Right lobe of liver (tissue), 6 donors: Measurements from ENCODE around the gene SLF2. TPM values are rescaled to one million over a fixed set of nuclear protein-coding genes. Genes with fewer than 3 reads are reported as not detected.

Experiments
- ATAC-seq, 4 donors: fragments of 200-7000 bp; cut with Tn5 transposase; one replicate each; pipeline ENCODE4 v1.9.1; 2020; ENCODE audit warnings: mild to moderate bottlenecking in 4 of 4, moderate library complexity in 4 of 4
- DNase-seq, 3 donors: peaks; one replicate each; pipeline ENCODE4 v3.0.0-alpha.2; 2020
- H3K27ac ChIP-seq, 3 donors: fragments of 200-600 bp; one replicate each; pipeline ENCODE4 v1.8.0; 2022
- H3K27me3 ChIP-seq, 2 donors: fragments of 200-600 bp; one replicate each; pipeline ENCODE4 v1.8.0; 2022
- H3K36me3 ChIP-seq, 4 donors: fragments of 200-600 bp; sonication (generic) in 1 of 4; one replicate each; pipeline versions ENCODE4 v1.5.1 to v1.8.0; 2017 to 2022; ENCODE audit warnings: control low read depth in 1 of 4
- H3K4me1 ChIP-seq, 4 donors: fragments of 200-600 bp; sonication (generic) in 1 of 4; one replicate each; pipeline versions ENCODE4 v1.5.1 to v1.8.0; 2017 to 2022; ENCODE audit warnings: control low read depth in 1 of 4
- H3K4me3 ChIP-seq, 3 donors: fragments of 200-600 bp; one replicate each; pipeline ENCODE4 v1.8.0; 2022
- H3K9me3 ChIP-seq, 4 donors: fragments of 200-600 bp; sonication (generic) in 1 of 4; one replicate each; pipeline versions ENCODE4 v1.5.1 to v1.8.0; 2017 to 2022; ENCODE audit warnings: control low read depth in 1 of 4
- CTCF ChIP-seq, 4 donors: fragments of 200-600 bp in 3 of 4; fragments of 450-650 bp in 1 of 4; IDR thresholded peaks; one replicate each; pipeline versions ENCODE4 v1.5.1 to v1.8.0; 2016 to 2022; ENCODE audit warnings: antibody characterized with exemption in 4 of 4, mild to moderate bottlenecking in 2 of 4
- POLR2A ChIP-seq: fragments of 450-650 bp; IDR thresholded peaks from one replicate; pipeline ENCODE4 v1.6.1; 2017; ENCODE audit warnings: antibody characterized with exemption, mild to moderate bottlenecking
- WGBS: methylation state at CpG from one replicate; pipeline ENCODE4 v1.1.6; 2018; ENCODE audit warnings: low coverage, low lambda C conversion rate; ENCODE audit not compliant: insufficient coverage; ENCODE audit errors: missing lambda C conversion rate; 5-methylcytosine and 5-hydroxymethylcytosine counted together
- intact Hi-C, 2 donors: fragments of 100-400 bp; cut with DNase I; formaldehyde crosslinking; loops; one replicate each; pipeline versions ENCODE4 v1.11.2 to v1.14.1; 2022
- total RNA-seq, 6 experiments: library from RNA; depleted of rRNA in 2 of 6; stranded (reverse); fragments of >200 nt in 2 of 6; fragmentation: NEBNext Ultra II Directional in 3 of 6; extraction: Animal tissue kit (Norgen Biotek cat#: 25700) in 3 of 6; gene quantifications; one replicate each; pipeline versions ENCODE4 v1.1.0 to v1.2.4, GENCODE V29; 2016 to 2023
- donor health status: DM: no; HTN: yes; CAD: no.
- donor health status: DM: no; HTN: no; CAD: no.
- donor health status: DM: no; HTN: no; CAD: no.
- donor health status: DM: no; HTN: yes; CAD: no.
- donor health status: DM: no; HTN: yes; CAD: no.

SLF2 gene
- total RNA-seq, 6 experiments from 2014 or later = 7.1 to 14.2 (median 10.0) TPM

DNA sequence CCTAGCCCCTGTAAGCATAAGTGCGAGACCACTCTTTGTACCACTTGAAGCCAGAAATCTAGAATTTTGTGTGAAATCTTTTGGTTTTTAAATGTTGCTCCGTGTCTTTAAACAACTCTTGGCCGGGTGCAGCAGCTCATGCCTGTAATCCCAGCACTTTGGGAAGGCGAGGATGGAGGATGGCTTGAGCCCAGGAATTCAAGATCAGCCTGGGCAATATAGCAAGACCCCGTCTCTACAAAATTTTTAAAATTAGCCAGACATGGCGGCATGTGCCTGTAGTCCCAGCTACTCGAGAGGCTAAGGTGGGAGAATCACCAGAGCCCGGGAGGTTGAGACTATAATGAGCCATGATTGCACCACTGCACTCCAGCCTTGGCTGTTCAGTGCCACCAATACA lies 4.4 kb upstream of the SLF2 start:
- no peak overlapping the region for H3K27ac ChIP-seq
- 78% methylated on average over 7 of the region's 8 CpGs for WGBS
- no peaks in the 10 kb centered on the region for H3K9me3 ChIP-seq
- no peak overlapping the region for H3K4me3 ChIP-seq
- no peak for ATAC-seq
- intact Hi-C loops = no loop called here
- H3K4me1 ChIP-seq = peaks cover 0 to 6% (median 2%) of the 10 kb centered on the region in 4 donors
- no peaks in the 10 kb centered on the region for H3K27me3 ChIP-seq
- DNase-seq = no peak
- TF ChIP-seq POLR2A (no peak), CTCF (IDR thresholded peaks at IDR 0.05) (no peak)
- H3K36me3 ChIP-seq = no peaks in the 10 kb centered on the region

GRCh38 chr10:100909501-100910263 lies 3.1 kb upstream of the SLF2 start:
- TF ChIP-seq POLR2A (no peak), CTCF (IDR thresholded peaks at IDR 0.05) (no peak)

GRCh38 chr10:100911472-100911871 lies 1.3 kb upstream of the SLF2 start:
- H3K27me3 ChIP-seq = no peaks in the 10 kb centered on the region
- intact Hi-C loops = no loop called here
- H3K9me3 ChIP-seq = no peaks in the 10 kb centered on the region
- H3K4me1 ChIP-seq = peaks cover 0 to 18% (median 7%) of the 10 kb centered on the region in 4 donors
- no peak overlapping the region for H3K4me3 ChIP-seq
- peaks cover 0 to 1% (median 0%) of the 10 kb centered on the region in 4 donors for H3K36me3 ChIP-seq
- H3K27ac ChIP-seq = no peak overlapping the region
- TF ChIP-seq CTCF (IDR thresholded peaks at IDR 0.05) (no peak), POLR2A (no peak)
- no peak for ATAC-seq
- WGBS = 64% methylated on average over 3 of the region's 4 CpGs
- DNase-seq = no peak

More at GRCh38 chr10:100909501-100910263, 3.1 kb upstream of the SLF2 start:
- intact Hi-C loops = no loop called here
- Histone ChIP-seq H3K27me3 (no peaks in the 10 kb centered on the region), H3K36me3 (no peaks in the 10 kb centered on the region), H3K4me3 (no peak overlapping the region), H3K27ac (no peak overlapping the region), H3K9me3 (no peaks in the 10 kb centered on the region), H3K4me1 (peaks cover 0 to 18% (median 7%) of the 10 kb centered on the region in 4 donors)
- 43% methylated on average over 6 of the region's 6 CpGs for WGBS
- DNase-seq = no peak
- no peak for ATAC-seq

- Histone ChIP-seq H3K36me3 (peaks cover 0 to 7% (median under 1%) of the 10 kb centered on the region in 4 donors), H3K27ac (peak overlapping the region; percentile 70 to 92 (median 71)), H3K27me3 (no peaks in the 10 kb centered on the region), H3K4me1 (peaks cover 0 to 18% (median 7%) of the 10 kb centered on the region in 4 donors), H3K9me3 (no peaks in the 10 kb centered on the region), H3K4me3 (peak overlapping the region; percentile 90 to 99 (median 94))
- DNase-seq (no peak), ATAC-seq (no peak)
- TF ChIP-seq POLR2A (no peak), CTCF (IDR thresholded peaks at IDR 0.05) (no peak)
- 2% methylated on average over 12 of the region's 12 CpGs for WGBS
- intact Hi-C loops = no loop called here
Measured at GRCh38 chr10:100912013-100912604, 654 bp upstream of the SLF2 start.
